GM10248 (cell line): Measurements from ENCODE around the gene SRD5A1.

Experiments used
- CTCF ChIA-PET: fragments of 300-600 bp; sonication (Branson Sonifier 250); formaldehyde crosslinking; extraction: SDS; loops from one replicate; lab custom pipeline; 2021; ENCODE audit warnings: antibody characterized with exemption; lab: Yijun Ruan, JAX
- POLR2A ChIA-PET: fragments of 350-650 bp; sonication (Branson Sonifier 250); formaldehyde crosslinking; extraction: SDS; loops from one replicate; lab custom pipeline; 2020; ENCODE audit warnings: antibody characterized with exemption; lab: Yijun Ruan, JAX
- DNase-seq: peaks from one replicate; pipeline ENCODE4 v3.0.0; 2012; ENCODE audit errors: extremely low spot score
- CTCF ChIP-seq: IDR thresholded peaks from 2 replicates; pipeline ENCODE4 v1.5.1; 2012; ENCODE audit warnings: mild to moderate bottlenecking, low read depth; ENCODE audit errors: extremely low read depth, missing control alignments, control extremely low read depth

SRD5A1 gene

GRCh38 chr5:6674421-6674820 is 41.2 kb downstream of the SRD5A1 start:
- ChIA-PET POLR2A (no interaction called here), CTCF (no interaction called here)
- no peak for DNase-seq
- no peak for TF ChIP-seq CTCF

- CTCF ChIA-PET = no interaction called here
- no peak for DNase-seq
- TF ChIP-seq CTCF = no peak
- POLR2A ChIA-PET = no interaction called here
Observed at GRCh38 chr5:6674886-6675285, 41.6 kb downstream of the SRD5A1 start.

- ChIA-PET POLR2A (no interaction called here), CTCF (interaction anchor here (1.1 kb wide), 1 partner anchor 11 kb away, joined by 3 read pairs; no protein-coding TSS in a partner anchor)
- DNase-seq = no peak
- TF ChIP-seq CTCF = no peak
Observed at GRCh38 chr5:6675784-6676491, 42.7 kb downstream of the SRD5A1 start.

- POLR2A ChIA-PET = no interaction called here
- CTCF ChIA-PET = no interaction called here
- no peak for TF ChIP-seq CTCF
- no peak for DNase-seq
Observed at GRCh38 chr5:6676702-6677101, 43.5 kb downstream of the SRD5A1 start.

GRCh38 chr5:6678385-6678784 is 45.1 kb downstream of the SRD5A1 start:
- no peak for DNase-seq
- CTCF ChIA-PET = interaction anchor here (1.0 kb wide), 1 partner anchor 15 kb away, joined by 3 read pairs; no protein-coding TSS in a partner anchor
- TF ChIP-seq CTCF = no peak
- POLR2A ChIA-PET = no interaction called here

- no peak for DNase-seq
- POLR2A ChIA-PET = no interaction called here
- no peak for TF ChIP-seq CTCF
- CTCF ChIA-PET = interaction anchor here (1.4 kb wide), 1 partner anchor 13 kb away, joined by 3 read pairs; no protein-coding TSS in a partner anchor
Observed at GRCh38 chr5:6680922-6681321, 47.7 kb downstream of the SRD5A1 start.
